Measurements from ENCODE around the gene JPH4. TPM values are rescaled to one million over a fixed set of nuclear protein-coding genes. Genes with fewer than 3 reads are reported as not detected.

JPH4 gene
- total RNA-seq, 1 experiment from 2014 or later: 6.8 TPM

- Histone ChIP-seq H3T11ph (ENCODE audit: low read length) (no peak overlapping the region), H3K79me1 (ENCODE audit: insufficient read depth, low read depth, low read length, poor library complexity, severe bottlenecking) (no peaks in the 10 kb centered on the region), H3K23ac (ENCODE audit: insufficient read length, low read depth, low read length) (no peak overlapping the region), H4K20me1 (ENCODE audit: control insufficient read depth, insufficient read depth, insufficient read length) (no peaks in the 10 kb centered on the region), H2BK12ac (ENCODE audit: insufficient read length, low read depth, low read length) (no peak overlapping the region), H3K79me2 (ENCODE audit: insufficient read depth, low read length) (peaks cover 1% of the 10 kb centered on the region; the same call in 1 of the 2 replicates), H3K9me3 (ENCODE audit: control insufficient read depth, low read depth, low read length) (no peaks in the 10 kb centered on the region), H3K4me1 (ENCODE audit: insufficient read depth, low read length) (peaks cover 4% of the 10 kb centered on the region; the same call in 1 of the 2 replicates), H2BK20ac (ENCODE audit: low read depth, low read length, poor library complexity, severe bottlenecking) (no peak overlapping the region), H4K8ac (replicated peaks; ENCODE audit: insufficient read length, low read depth, low read length) (no peak overlapping the region), H3K18ac (ENCODE audit: insufficient read length, low read depth, low read length) (no peak overlapping the region), H2BK15ac (ENCODE audit: low read depth, low read length) (no peak overlapping the region), H3K14ac (ENCODE audit: insufficient read depth, low read length) (no peak overlapping the region), H2BK5ac (ENCODE audit: insufficient read length, low read length) (no peak overlapping the region), H3K23me2 (ENCODE audit: insufficient read length, low read depth, low read length, poor library complexity, severe bottlenecking) (peaks cover 29% of the 10 kb centered on the region), H2AK5ac (ENCODE audit: insufficient read length, low read length) (no peak overlapping the region), H3K56ac (ENCODE audit: insufficient read length, low read depth, low read length) (no peak overlapping the region), H2BK120ac (ENCODE audit: low read depth, low read length, poor library complexity, severe bottlenecking) (no peak overlapping the region), H4K5ac (ENCODE audit: insufficient read length, low read depth, low read length) (no peak overlapping the region), H3K27ac (ENCODE audit: insufficient read length, low read depth, low read length) (no peak overlapping the region), H3K4ac (ENCODE audit: low read depth, low read length) (no peak overlapping the region), H2AFZ (ENCODE audit: low read length) (no peak overlapping the region), H3K4me2 (ENCODE audit: insufficient read depth, insufficient read length, low read length) (peak overlapping the region; percentile 90), H3K27me3 (ENCODE audit: insufficient read depth, low read length) (no peaks in the 10 kb centered on the region), H3K9ac (ENCODE audit: extremely low read depth, insufficient read length, low read length) (no peak overlapping the region), H4K91ac (ENCODE audit: insufficient read length, low read depth, low read length) (no peak overlapping the region)
- Mint-ChIP-seq H3K4me3 (peak overlapping the region; percentile 87 to 92), H3K36me3 (ENCODE audit: insufficient read depth in 1 of 3, low read depth in 3 of 3) (peaks cover 6 to 29% (median 23%) of the 10 kb centered on the region in 3 experiments; a peak in 6 of 7 replicates), H3K4me1 (peaks cover 24 to 44% of the 10 kb centered on the region in 2 experiments), H3K9me3 (no peaks in the 10 kb centered on the region), H3K27ac (peak overlapping the region in 2 of 3 experiments; percentile 57 to 76; a peak in 3 of 7 replicates), H3K27me3 (ENCODE audit: low read depth) (no peaks in the 10 kb centered on the region)
- WGBS (ENCODE audit: extremely low coverage, insufficient read length, low lambda C conversion rate): no CpG with 5 or more reads among the region's 14 CpGs
- no peak for DNase-seq
- TF ChIP-seq CTCF (conservative IDR thresholded peaks at IDR 0.05): no peak
Observed at GRCh38 chr14:23555533-23555881, 23.1 kb downstream of the JPH4 start.

All from H9 (cell line).